Astrocyte of the cerebellum (primary cell): Measurements from ENCODE around the gene SH3RF3.
A peak's percentile ranks its signal among the peaks of the same experiment; 100 is the strongest.

Experiments
- DNase-seq: peaks from one replicate; pipeline ENCODE4 v3.0.0-alpha.2; 2011; ENCODE audit warnings: low read depth
- H3K4me3 ChIP-seq: 2 replicates; pipeline ENCODE4 v1.5.1; 2011; ENCODE audit warnings: mild to moderate bottlenecking, low read depth, low read length, moderate library complexity
- in situ Hi-C: cut with HindIII; loops from 2 replicates; pipeline ENCODE4 v1.10.0; 2017; ENCODE audit warnings: low sequenced_read_pairs
- TF ChIP-seq, protein P1 (sequence below): IDR thresholded peaks from 2 replicates; pipeline ENCODE4 v1.5.1; 2012; ENCODE audit warnings: low read length, low read depth, moderate library complexity, mild to moderate bottlenecking; ENCODE audit errors: missing control alignments

Gene SH3RF3

DNA sequence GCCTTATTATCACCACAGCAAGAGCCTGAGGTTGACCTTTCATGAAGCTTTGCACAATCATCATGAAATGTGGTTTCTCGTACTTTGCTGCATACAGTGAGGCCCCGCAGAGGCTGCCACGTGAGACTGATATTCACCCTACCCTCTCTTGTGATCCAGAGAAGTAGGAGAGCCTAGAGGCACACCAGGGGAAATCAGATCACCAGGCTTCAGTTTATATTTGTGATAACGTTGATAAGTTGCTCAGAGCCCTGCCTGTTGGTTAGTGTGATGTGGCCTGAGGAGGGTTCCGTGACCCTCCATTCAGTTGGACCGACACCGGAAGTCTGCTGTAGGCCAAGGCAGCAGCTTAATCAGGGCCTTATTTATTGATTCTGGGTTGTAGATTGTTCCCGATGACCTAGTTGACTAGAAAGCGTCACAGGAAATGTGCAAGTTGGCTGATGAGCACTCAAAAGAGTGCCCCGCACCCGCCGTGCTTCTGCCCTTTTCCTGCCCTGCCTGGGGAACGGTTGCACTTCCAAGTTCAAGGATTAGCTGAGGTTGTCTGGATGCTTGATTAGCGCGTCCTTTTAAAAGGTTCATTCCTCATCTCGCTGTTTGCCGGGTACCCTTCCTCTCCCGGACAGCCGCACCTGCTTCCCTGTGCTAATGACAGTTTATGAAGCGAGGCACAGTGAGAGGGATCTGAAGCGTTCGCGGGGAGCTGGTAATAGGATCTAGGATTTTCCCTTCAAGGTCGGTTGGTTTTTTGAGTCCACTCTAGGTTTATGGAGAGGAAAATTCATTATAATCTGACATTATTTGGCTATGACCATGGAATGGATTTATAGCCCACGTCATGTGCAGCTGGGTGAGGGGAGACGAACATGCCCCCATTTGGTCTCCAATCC lies 146.4 kb downstream of the SH3RF3 start:
- DNase-seq = no peak
- TF ChIP-seq, protein P1, sequence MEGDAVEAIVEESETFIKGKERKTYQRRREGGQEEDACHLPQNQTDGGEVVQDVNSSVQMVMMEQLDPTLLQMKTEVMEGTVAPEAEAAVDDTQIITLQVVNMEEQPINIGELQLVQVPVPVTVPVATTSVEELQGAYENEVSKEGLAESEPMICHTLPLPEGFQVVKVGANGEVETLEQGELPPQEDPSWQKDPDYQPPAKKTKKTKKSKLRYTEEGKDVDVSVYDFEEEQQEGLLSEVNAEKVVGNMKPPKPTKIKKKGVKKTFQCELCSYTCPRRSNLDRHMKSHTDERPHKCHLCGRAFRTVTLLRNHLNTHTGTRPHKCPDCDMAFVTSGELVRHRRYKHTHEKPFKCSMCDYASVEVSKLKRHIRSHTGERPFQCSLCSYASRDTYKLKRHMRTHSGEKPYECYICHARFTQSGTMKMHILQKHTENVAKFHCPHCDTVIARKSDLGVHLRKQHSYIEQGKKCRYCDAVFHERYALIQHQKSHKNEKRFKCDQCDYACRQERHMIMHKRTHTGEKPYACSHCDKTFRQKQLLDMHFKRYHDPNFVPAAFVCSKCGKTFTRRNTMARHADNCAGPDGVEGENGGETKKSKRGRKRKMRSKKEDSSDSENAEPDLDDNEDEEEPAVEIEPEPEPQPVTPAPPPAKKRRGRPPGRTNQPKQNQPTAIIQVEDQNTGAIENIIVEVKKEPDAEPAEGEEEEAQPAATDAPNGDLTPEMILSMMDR = no peak
- in situ Hi-C loops = no loop called here
- no peak overlapping the region for H3K4me3 ChIP-seq

DNA sequence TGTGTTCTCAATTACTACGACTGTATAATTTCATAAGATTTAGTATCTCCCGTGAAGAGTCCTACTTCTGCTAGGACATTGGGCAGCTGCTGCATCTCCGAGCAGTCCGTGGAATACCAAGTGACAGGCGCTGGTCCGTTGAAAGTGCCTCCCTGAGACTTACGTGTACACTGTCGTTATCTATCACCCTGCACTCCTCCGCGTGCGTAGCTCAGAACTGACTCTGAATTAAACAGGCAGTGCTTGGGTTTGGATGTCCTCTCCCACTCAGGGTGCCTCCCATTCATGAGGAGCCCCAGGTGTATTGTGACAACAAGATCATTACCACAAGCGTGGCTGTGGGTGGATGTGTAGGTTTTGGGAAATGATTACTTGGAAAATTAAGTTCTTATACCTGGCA lies 148.4 kb downstream of the SH3RF3 start:
- in situ Hi-C loops = no loop called here
- TF ChIP-seq, protein P1 = no peak
- H3K4me3 ChIP-seq = no peak overlapping the region
- DNase-seq = no peak

DNA sequence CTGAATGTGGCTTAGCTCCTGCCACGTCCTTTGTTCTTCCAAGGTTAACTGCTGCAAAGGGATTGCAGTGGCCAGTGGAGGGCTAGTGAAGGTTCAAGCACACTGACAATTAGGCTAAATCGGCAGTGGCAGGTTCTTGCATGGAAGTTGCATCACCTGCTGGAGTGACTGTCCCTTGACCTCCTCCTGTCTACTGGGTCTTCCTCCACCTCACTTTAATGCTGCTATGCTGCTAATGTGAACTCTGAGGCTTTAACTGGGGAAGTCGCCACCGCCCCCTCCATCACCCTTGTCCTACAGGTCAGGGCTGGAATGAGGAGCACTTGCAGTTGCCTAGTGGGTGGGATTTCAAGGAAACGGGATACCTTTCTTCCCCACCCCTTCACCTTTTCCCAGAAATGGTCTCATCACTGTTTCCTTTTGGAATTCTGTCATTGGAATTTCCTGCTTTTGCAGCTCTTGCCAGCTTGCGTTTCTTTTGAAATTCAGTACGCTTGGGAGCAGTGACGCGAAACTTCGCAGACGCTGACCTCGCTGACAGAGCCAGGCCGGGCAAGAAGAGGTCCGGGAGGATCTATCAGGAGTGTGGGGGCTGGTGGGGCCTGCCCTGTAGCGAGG lies 150.3 kb downstream of the SH3RF3 start:
- no peak for DNase-seq
- in situ Hi-C loops = no loop called here
- H3K4me3 ChIP-seq = no peak overlapping the region
- TF ChIP-seq, protein P1 = no peak

DNA sequence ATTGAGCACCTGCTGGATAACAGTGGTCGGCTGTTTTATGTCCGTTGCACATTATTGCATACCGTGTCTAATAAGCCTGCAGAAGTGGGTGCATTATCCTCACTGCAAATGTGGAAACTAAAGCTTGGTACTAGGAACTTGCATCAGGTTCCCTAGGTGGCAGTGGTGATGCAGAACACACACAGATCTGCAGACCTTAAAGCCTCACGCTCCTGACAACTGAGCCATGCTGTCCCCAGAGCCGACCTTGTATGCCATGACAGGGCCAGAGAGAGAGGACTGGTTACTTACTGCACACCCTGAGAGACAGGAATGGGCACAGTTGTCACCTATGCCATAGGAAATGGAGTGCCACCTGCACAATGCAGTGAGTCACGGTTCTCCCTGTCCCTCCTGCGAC lies 151.8 kb downstream of the SH3RF3 start:
- TF ChIP-seq, protein P1 = peak; percentile 14
- in situ Hi-C loops = no loop called here
- no peak for DNase-seq
- H3K4me3 ChIP-seq = no peak overlapping the region

DNA sequence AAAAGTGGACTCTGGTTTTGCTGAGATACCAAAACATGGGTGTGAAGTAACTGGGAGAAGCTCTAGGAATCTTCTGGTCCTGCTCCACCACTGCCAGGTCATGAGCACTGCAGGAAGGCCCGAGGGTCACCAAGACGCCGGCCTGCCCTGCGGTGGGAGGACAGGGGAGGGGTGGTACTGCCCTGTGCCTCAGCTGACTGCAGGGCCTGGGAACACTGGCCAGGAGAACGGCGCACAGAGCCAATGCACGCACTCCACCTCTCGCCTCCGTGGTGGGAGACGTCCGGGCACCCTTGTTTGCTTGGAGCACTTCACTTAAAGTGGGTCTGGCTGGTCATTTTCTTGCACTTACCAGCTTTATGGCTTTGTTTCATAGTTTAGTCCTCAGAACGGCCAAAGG lies 153.4 kb downstream of the SH3RF3 start:
- H3K4me3 ChIP-seq = no peak overlapping the region
- DNase-seq = no peak
- TF ChIP-seq, protein P1 = no peak
- in situ Hi-C loops = no loop called here

DNA sequence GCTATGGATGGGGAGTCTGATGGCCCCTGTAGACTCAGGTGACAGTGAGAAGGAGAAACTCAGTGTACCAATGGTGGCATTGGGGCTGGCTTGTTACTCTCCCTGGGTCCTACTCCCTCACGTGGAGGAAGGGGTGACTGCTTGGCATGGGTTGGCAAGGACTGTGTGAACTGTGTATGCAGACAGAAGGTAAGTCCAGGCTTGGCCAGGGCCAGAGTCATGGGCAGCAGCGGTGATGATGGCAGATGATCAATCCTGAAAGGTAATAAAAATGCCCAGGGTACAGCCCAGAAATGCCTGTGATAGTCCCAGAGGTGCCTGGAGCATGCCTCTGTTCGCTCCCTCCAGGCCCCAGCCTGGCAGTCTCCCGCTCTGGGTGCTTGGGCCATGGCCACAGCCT lies 153.9 kb downstream of the SH3RF3 start:
- in situ Hi-C loops = no loop called here
- no peak overlapping the region for H3K4me3 ChIP-seq
- TF ChIP-seq, protein P1 = no peak
- no peak for DNase-seq
